ENCODE data around the gene TRIP12.
"Not testable (repeated sequence)": the region's sequence is repeated elsewhere in the genome, so short reads cannot be mapped to it uniquely, and the experiment has no call there.

TRIP12 gene

GRCh38 chr2:229860334-229860733 is 61.5 kb downstream of the TRIP12 start:
- TF ChIP-seq CTCF (IDR thresholded peaks at IDR 0.05; ENCODE audit: insufficient read depth, missing control alignments) = no peak
- no peak for FAIRE-seq

GRCh38 chr2:229858351-229858750 is 63.5 kb downstream of the TRIP12 start:
- FAIRE-seq (no peak), DNase-seq (ENCODE audit: insufficient read length, low spot score) (no peak)
- no peak for TF ChIP-seq CTCF (IDR thresholded peaks at IDR 0.05; ENCODE audit: insufficient read depth, missing control alignments)

More at GRCh38 chr2:229860334-229860733, 61.5 kb downstream of the TRIP12 start:
- DNase-seq (ENCODE audit: insufficient read length, low spot score) = no peak

GRCh38 chr2:229857634-229858033 is 64.2 kb downstream of the TRIP12 start:
- no peak for DNase-seq (ENCODE audit: insufficient read length, low spot score)
- no peak for TF ChIP-seq CTCF (IDR thresholded peaks at IDR 0.05; ENCODE audit: insufficient read depth, missing control alignments)
- FAIRE-seq = no peak

- TF ChIP-seq CTCF (IDR thresholded peaks at IDR 0.05; ENCODE audit: insufficient read depth, missing control alignments) = no peak
- no peak for FAIRE-seq
- DNase-seq (ENCODE audit: insufficient read length, low spot score) = no peak
Observed at GRCh38 chr2:229856413-229856812, 65.4 kb downstream of the TRIP12 start.

- FAIRE-seq (no peak), DNase-seq (ENCODE audit: insufficient read length, low spot score) (no peak)
- TF ChIP-seq CTCF (IDR thresholded peaks at IDR 0.05; ENCODE audit: insufficient read depth, missing control alignments) = no peak
Observed at GRCh38 chr2:229855116-229855515, 66.7 kb downstream of the TRIP12 start.

- no peak for FAIRE-seq
- DNase-seq (ENCODE audit: insufficient read length, low spot score) = no peak
- TF ChIP-seq CTCF (IDR thresholded peaks at IDR 0.05; ENCODE audit: insufficient read depth, missing control alignments) = no peak
Observed at GRCh38 chr2:229852565-229852964, 69.2 kb downstream of the TRIP12 start.

GRCh38 chr2:229851870-229852269 is 69.9 kb downstream of the TRIP12 start:
- TF ChIP-seq CTCF (IDR thresholded peaks at IDR 0.05; ENCODE audit: insufficient read depth, missing control alignments) = no peak
- no peak for DNase-seq (ENCODE audit: insufficient read length, low spot score)
- FAIRE-seq = no peak

GRCh38 chr2:229850355-229851275 is 71.2 kb downstream of the TRIP12 start:
- not testable (repeated sequence) for FAIRE-seq; DNase-seq (ENCODE audit: insufficient read length, low spot score)
